DND-41 (cell line): ENCODE measurements around the gene KASH5.

Source experiments
- ATAC-seq: fragments of 200-7000 bp; cut with Tn5 transposase; 3 replicates; pipeline ENCODE4 v1.9.1; 2021; ENCODE audit warnings: low read depth; ENCODE audit not compliant: insufficient read depth
- DNase-seq: peaks from one replicate; pipeline ENCODE4 v3.0.0-alpha.2; 2020
- H2AFZ ChIP-seq: 2 replicates; pipeline ENCODE4 v1.6.0; 2012; ENCODE audit warnings: low read depth, low read length
- H3K27ac ChIP-seq: 2 replicates; pipeline ENCODE4 v1.5.1; 2012; ENCODE audit warnings: low read length, inconsistent platforms
- H3K27me3 ChIP-seq: fragments of 200-600 bp; sonication (generic); 2 replicates; pipeline ENCODE4 v1.6.0; 2012; ENCODE audit warnings: low read length, mild to moderate bottlenecking, inconsistent platforms; ENCODE audit not compliant: insufficient read depth, poor library complexity
- H3K36me3 ChIP-seq: 2 replicates; pipeline ENCODE4 v1.5.1; 2012; ENCODE audit warnings: low read length, inconsistent platforms; ENCODE audit not compliant: insufficient read depth
- H3K4me1 ChIP-seq: 2 replicates; pipeline ENCODE4 v1.5.1; 2012; ENCODE audit warnings: mild to moderate bottlenecking, low read length; ENCODE audit not compliant: insufficient read depth
- H3K4me2 ChIP-seq: 2 replicates; pipeline ENCODE4 v1.6.0; 2012; ENCODE audit warnings: mild to moderate bottlenecking, moderate library complexity, low read length, inconsistent platforms; ENCODE audit not compliant: insufficient read depth
- H3K4me3 ChIP-seq, 2 experiments: fragments of 200-600 bp in 1 of 2; shearing (Covaris generic) in 1 of 2; 2 replicates each; pipeline ENCODE4 v1.5.1; 2012 to 2016; ENCODE audit warnings: inconsistent platforms in 2 of 2, low read length in 2 of 2, mild to moderate bottlenecking in 2 of 2, low read depth in 1 of 2, moderate library complexity in 1 of 2
- H3K79me2 ChIP-seq: 2 replicates; pipeline ENCODE4 v1.6.0; 2012; ENCODE audit warnings: low read length, inconsistent platforms; ENCODE audit not compliant: insufficient read depth
- H3K9ac ChIP-seq: 2 replicates; pipeline ENCODE4 v1.6.0; 2012; ENCODE audit warnings: low read depth, mild to moderate bottlenecking, inconsistent platforms, low read length, moderate library complexity
- H3K9me3 ChIP-seq: 2 replicates; pipeline ENCODE4 v1.5.1; 2012; ENCODE audit warnings: low read length, moderate library complexity, mild to moderate bottlenecking, inconsistent platforms; ENCODE audit not compliant: insufficient read depth, severe bottlenecking
- H4K20me1 ChIP-seq: 2 replicates; pipeline ENCODE4 v1.6.0; 2012; ENCODE audit warnings: low read length; ENCODE audit not compliant: insufficient read depth
- CTCF ChIP-seq: IDR thresholded peaks from 2 replicates; pipeline ENCODE4 v1.5.1; 2012; ENCODE audit warnings: borderline replicate concordance, low read length, moderate library complexity, mild to moderate bottlenecking; ENCODE audit not compliant: poor library complexity, severe bottlenecking; ENCODE audit errors: extremely low read depth
- EZH2 ChIP-seq: IDR thresholded peaks from 3 replicates; pipeline ENCODE4 v1.6.1; 2012; ENCODE audit warnings: borderline replicate concordance, low read depth, mild to moderate bottlenecking, moderate library complexity, low read length, inconsistent platforms; ENCODE audit not compliant: severe bottlenecking

KASH5 gene

GRCh38 chr19:49359851-49360820 is 27.9 kb upstream of the KASH5 start:
- Histone ChIP-seq H3K9me3 (no peaks in the 10 kb centered on the region), H3K9ac (no peak overlapping the region), H3K36me3 (no peaks in the 10 kb centered on the region), H3K79me2 (no peaks in the 10 kb centered on the region), H3K4me3 (no peak overlapping the region), H2AFZ (no peak overlapping the region), H3K4me2 (no peak overlapping the region), H3K27me3 (no peaks in the 10 kb centered on the region), H3K27ac (no peak overlapping the region), H3K4me1 (no peaks in the 10 kb centered on the region), H4K20me1 (no peaks in the 10 kb centered on the region)
- no peak for TF ChIP-seq EZH2
- TF ChIP-seq CTCF: no peak
- DNase-seq (no peak), ATAC-seq (no peak)

GRCh38 chr19:49361438-49362047 is 26.5 kb upstream of the KASH5 start:
- H3K4me1 ChIP-seq: no peaks in the 10 kb centered on the region
- H3K4me2 ChIP-seq: no peak overlapping the region
- no peak overlapping the region for H3K9ac ChIP-seq
- no peak overlapping the region for H3K4me3 ChIP-seq
- ATAC-seq (no peak), DNase-seq (no peak)
- H3K27me3 ChIP-seq: no peaks in the 10 kb centered on the region
- no peaks in the 10 kb centered on the region for H3K9me3 ChIP-seq
- H2AFZ ChIP-seq: no peak overlapping the region
- H3K27ac ChIP-seq: no peak overlapping the region
- H3K36me3 ChIP-seq: no peaks in the 10 kb centered on the region
- TF ChIP-seq CTCF: no peak
- TF ChIP-seq EZH2: no peak
- no peaks in the 10 kb centered on the region for H4K20me1 ChIP-seq
- no peaks in the 10 kb centered on the region for H3K79me2 ChIP-seq

GRCh38 chr19:49362048-49362928 is 25.8 kb upstream of the KASH5 start, which contains the start of gene TEAD2:
TSS of gene TEAD2 (minus strand) at chr19:49362416. CDS start at chr19:49360075, 2,341 bp downstream.
- Histone ChIP-seq H3K27me3 (no peaks in the 10 kb centered on the region), H3K4me3 (no peak within 1 kb of the TSS), H2AFZ (no peak within 1 kb of the TSS), H3K9me3 (no peaks in the 10 kb centered on the region), H4K20me1 (no peaks in the 10 kb centered on the region), H3K4me2 (no peak within 1 kb of the TSS), H3K9ac (no peak within 1 kb of the TSS), H3K27ac (no peak within 1 kb of the TSS), H3K79me2 (no peaks in the 10 kb centered on the region), H3K4me1 (no peaks in the 10 kb centered on the region), H3K36me3 (no peaks in the 10 kb centered on the region)
- TF ChIP-seq EZH2 (no peak), CTCF (no peak)
- DNase-seq (no peak), ATAC-seq (no peak)
